Panc1 (cell line): ENCODE results near the gene MYO16. TPM values are rescaled to one million over a fixed set of nuclear protein-coding genes. Genes with fewer than 3 reads are reported as not detected.

Experiments used
- ATAC-seq: fragments of 200-7000 bp; cut with Tn5 transposase; 2 replicates; pipeline ENCODE4 v1.9.1; 2020; ENCODE audit warnings: mild to moderate bottlenecking, moderate library complexity
- BruUV-seq: library from RNA; stranded (reverse); fragments of 400-500 nt; replicated peaks from 2 replicates; lab custom pipeline; 2021; lab: Mats Ljungman, UMichigan
- CTCF ChIA-PET: fragments of 300-600 bp; sonication (Branson Sonifier 250); formaldehyde crosslinking; loops from one replicate; lab custom pipeline; 2022; ENCODE audit warnings: antibody characterized with exemption; lab: Charles Lee
- POLR2A ChIA-PET: fragments of 300-600 bp; sonication (Branson Sonifier 250); formaldehyde crosslinking; loops from one replicate; lab custom pipeline; 2022; ENCODE audit warnings: antibody characterized with exemption; lab: Charles Lee
- DNase-seq: peaks from one replicate; pipeline ENCODE4 v3.0.0-alpha.2; 2010; ENCODE audit warnings: low read depth, low spot score
- H3K27ac ChIP-seq: 2 replicates; pipeline ENCODE4 v1.5.1; 2011; ENCODE audit warnings: mild to moderate bottlenecking, low read length, inconsistent platforms
- H3K27me3 ChIP-seq: fragments of 200-500 bp; sonication (Bioruptor generic); 2 replicates; pipeline ENCODE4 v1.6.0; 2014; ENCODE audit warnings: low read length, inconsistent platforms; ENCODE audit not compliant: control insufficient read depth, insufficient read depth
- H3K36me3 ChIP-seq: fragments of 200-500 bp; sonication (Bioruptor generic); 2 replicates; pipeline ENCODE4 v1.5.1; 2014; ENCODE audit warnings: inconsistent platforms, mild to moderate bottlenecking, low read length, moderate library complexity; ENCODE audit not compliant: control insufficient read depth, insufficient read depth
- H3K4me1 ChIP-seq: 2 replicates; pipeline ENCODE4 v1.5.1; 2011; ENCODE audit warnings: inconsistent platforms, mild to moderate bottlenecking, low read length, moderate library complexity; ENCODE audit not compliant: control insufficient read depth, insufficient read depth
- H3K4me3 ChIP-seq, 2 experiments: 2 replicates each; pipeline ENCODE4 v1.5.1; 2011 to 2012; ENCODE audit warnings: low read depth in 2 of 2, low read length in 2 of 2, mild to moderate bottlenecking in 2 of 2, inconsistent platforms in 1 of 2, moderate library complexity in 1 of 2
- H3K9me3 ChIP-seq: fragments of 200-500 bp; sonication (Bioruptor generic); 2 replicates; pipeline ENCODE4 v1.5.1; 2014; ENCODE audit warnings: low read depth, mild to moderate bottlenecking, inconsistent platforms, low read length, moderate library complexity; ENCODE audit not compliant: control insufficient read depth, insufficient read depth
- CTCF ChIP-seq: fragments of 450-650 bp; IDR thresholded peaks from 2 replicates; pipeline ENCODE4 v1.5.1; 2017; ENCODE audit warnings: mild to moderate bottlenecking
- POLR2AphosphoS5 ChIP-seq: IDR thresholded peaks from 2 replicates; pipeline ENCODE4 v1.6.1; 2012; ENCODE audit warnings: mild to moderate bottlenecking, low read depth, low read length, moderate library complexity
- REST ChIP-seq, 2 experiments: IDR thresholded peaks; 2 replicates each; pipeline ENCODE4 v1.6.1; 2011 to 2012; ENCODE audit warnings: low read depth in 2 of 2, control low read depth in 1 of 2, low read length in 1 of 2, mild to moderate bottlenecking in 1 of 2, moderate library complexity in 1 of 2; ENCODE audit not compliant: insufficient read depth in 1 of 2
- SIN3A ChIP-seq: IDR thresholded peaks from 2 replicates; pipeline ENCODE4 v1.6.1; 2012; ENCODE audit warnings: low read depth, mild to moderate bottlenecking, low read length, moderate library complexity, borderline replicate concordance; ENCODE audit not compliant: insufficient read depth
- TCF7L2 ChIP-seq: IDR thresholded peaks from 2 replicates; pipeline ENCODE4 v1.6.1; 2011; ENCODE audit warnings: mild to moderate bottlenecking, low read depth, low read length, inconsistent platforms
- in situ Hi-C: cut with HindIII; loops from 2 replicates; pipeline ENCODE4 v1.10.0; 2016; ENCODE audit warnings: low sequenced_read_pairs, low pct_unique_long_range_greater_than_20kb
- intact Hi-C: fragments of 100-400 bp; cut with micrococcal nuclease; formaldehyde crosslinking; loops from one replicate; pipeline ENCODE4 v1.10.0; 2022; ENCODE audit not compliant: unreplicated experiment
- total RNA-seq: library from RNA; stranded (reverse); gene quantifications from one replicate; pipeline ENCODE4 v1.2.1, GENCODE V29; 2021; ENCODE audit not compliant: unreplicated experiment

Gene MYO16
- total RNA-seq, 1 experiment from 2014 or later, result 0.08 TPM

GRCh38 chr13:109074853-109075252 is 445.4 kb downstream of the MYO16 start:
- no peak for DNase-seq
- ChIA-PET POLR2A (no interaction called here), CTCF (no interaction called here)
- ATAC-seq, result no peak
- in situ Hi-C loops (no loop called here), intact Hi-C loops (no loop called here)
- H3K4me3 ChIP-seq, result no peak overlapping the region
- H3K27me3 ChIP-seq, result no peaks in the 10 kb centered on the region
- no peaks in the 10 kb centered on the region for H3K4me1 ChIP-seq
- TF ChIP-seq TCF7L2 (no peak), REST (IDR thresholded peaks at IDR 0.05; ENCODE audit: insufficient read depth in 1 of 2, low read depth in 2 of 2, low read length in 1 of 2) (no peak), CTCF (no peak), SIN3A (no peak), POLR2AphosphoS5 (no peak)
- H3K27ac ChIP-seq, result no peak overlapping the region
- no peaks in the 10 kb centered on the region for H3K36me3 ChIP-seq
- no peaks in the 10 kb centered on the region for H3K9me3 ChIP-seq
- BruUV-seq, result no TSS peak

- intact Hi-C loops, result no loop called here
- no TSS peak for BruUV-seq
Measured at GRCh38 chr13:109087916-109088623, 458.7 kb downstream of the MYO16 start.

More at GRCh38 chr13:109087916-109088623, 458.7 kb downstream of the MYO16 start:
- no peak overlapping the region for H3K27ac ChIP-seq
- CTCF ChIA-PET, result no interaction called here
- TF ChIP-seq POLR2AphosphoS5 (no peak), REST (IDR thresholded peaks at IDR 0.05; ENCODE audit: insufficient read depth in 1 of 2, low read depth in 2 of 2, low read length in 1 of 2) (no peak), TCF7L2 (no peak), SIN3A (no peak), CTCF (no peak)
- H3K36me3 ChIP-seq, result no peaks in the 10 kb centered on the region
- no peaks in the 10 kb centered on the region for H3K9me3 ChIP-seq
- POLR2A ChIA-PET, result no interaction called here
- ATAC-seq, result no peak
- in situ Hi-C loops, result no loop called here
- H3K27me3 ChIP-seq, result no peaks in the 10 kb centered on the region
- no peaks in the 10 kb centered on the region for H3K4me1 ChIP-seq
- no peak for DNase-seq
- H3K4me3 ChIP-seq, result no peak overlapping the region
